ENCODE data around the gene CDH23. TPM values are rescaled to one million over a fixed set of nuclear protein-coding genes. Genes with fewer than 3 reads are reported as not detected.

Gene CDH23
- total RNA-seq, 1 experiment from 2014 or later = not detected

- no peaks in the 10 kb centered on the region for H3K79me2 ChIP-seq (ENCODE audit: low read length)
- BruUV-seq (replicated peaks) = no TSS peak
- no peaks in the 10 kb centered on the region for H3K9me3 ChIP-seq (ENCODE audit: low read length)
- ChIA-PET POLR2A (ENCODE audit: unreplicated experiment) (no interaction called here), CTCF (no interaction called here)
- no peak overlapping the region for H3K4me2 ChIP-seq (ENCODE audit: low read length)
- DNase-seq (no peak), ATAC-seq (no peak)
- intact Hi-C loops (cut with micrococcal nuclease) = no loop called here
- H3K27ac ChIP-seq (ENCODE audit: low read length) = no peak overlapping the region
- H3K4me3 ChIP-seq (ENCODE audit: low read length) = no peak overlapping the region
- no peak overlapping the region for H2AFZ ChIP-seq (ENCODE audit: low read length)
- TF ChIP-seq CTCF (conservative IDR thresholded peaks at IDR 0.05; ENCODE audit: low read depth, low read length) (no peak), EZH2phosphoT487 (IDR thresholded peaks at IDR 0.05; ENCODE audit: borderline replicate concordance, low read length) (no peak), EZH2 (IDR thresholded peaks at IDR 0.05; ENCODE audit: low read length, unreplicated experiment) (no peak)
- H3K9ac ChIP-seq (ENCODE audit: low read length) = no peak overlapping the region
- peaks cover under 1% of the 10 kb centered on the region; the same call in 1 of the 2 replicates for H3K27me3 ChIP-seq (ENCODE audit: low read length)
- H3F3A ChIP-seq (ENCODE audit: low read length, unreplicated experiment) = no peaks in the 10 kb centered on the region
- no peaks in the 10 kb centered on the region for H3K9me2 ChIP-seq (replicated peaks; ENCODE audit: low read length)
- H4K20me1 ChIP-seq (ENCODE audit: low read length) = no peaks in the 10 kb centered on the region
- H3K4me1 ChIP-seq (ENCODE audit: insufficient read depth, low read length) = no peaks in the 10 kb centered on the region
- no peaks in the 10 kb centered on the region for H3K36me3 ChIP-seq (ENCODE audit: low read depth, low read length)
Measured at GRCh38 chr10:71553432-71553831, 156.7 kb downstream of the CDH23 start.

- H3K79me2 ChIP-seq (ENCODE audit: low read length) = no peaks in the 10 kb centered on the region
- H3K9me2 ChIP-seq (replicated peaks; ENCODE audit: low read length) = no peaks in the 10 kb centered on the region
- no peak for DNase-seq
- H4K20me1 ChIP-seq (ENCODE audit: low read length) = no peaks in the 10 kb centered on the region
- no peaks in the 10 kb centered on the region for H3F3A ChIP-seq (ENCODE audit: low read length, unreplicated experiment)
- H3K36me3 ChIP-seq (ENCODE audit: low read depth, low read length) = no peaks in the 10 kb centered on the region
- BruUV-seq (replicated peaks) = no TSS peak
- intact Hi-C loops (cut with micrococcal nuclease) = no loop called here
- H3K4me1 ChIP-seq (ENCODE audit: insufficient read depth, low read length) = no peaks in the 10 kb centered on the region
- no peak overlapping the region for H3K27ac ChIP-seq (ENCODE audit: low read length)
- POLR2A ChIA-PET (ENCODE audit: unreplicated experiment) = no interaction called here
- H3K4me2 ChIP-seq (ENCODE audit: low read length) = no peak overlapping the region
- no peak overlapping the region for H2AFZ ChIP-seq (ENCODE audit: low read length)
- peaks cover 13% of the 10 kb centered on the region for H3K27me3 ChIP-seq (ENCODE audit: low read length)
- ATAC-seq = no peak
- H3K9ac ChIP-seq (ENCODE audit: low read length) = no peak overlapping the region
- CTCF ChIA-PET = no interaction called here
- no peaks in the 10 kb centered on the region for H3K9me3 ChIP-seq (ENCODE audit: low read length)
- no peak overlapping the region for H3K4me3 ChIP-seq (ENCODE audit: low read length)
- TF ChIP-seq EZH2 (IDR thresholded peaks at IDR 0.05; ENCODE audit: low read length, unreplicated experiment) (no peak), CTCF (conservative IDR thresholded peaks at IDR 0.05; ENCODE audit: low read depth, low read length) (no peak), EZH2phosphoT487 (IDR thresholded peaks at IDR 0.05; ENCODE audit: borderline replicate concordance, low read length) (no peak)
Measured at GRCh38 chr10:71554671-71555070, 158.0 kb downstream of the CDH23 start.

GRCh38 chr10:71555087-71555723, 158.5 kb downstream of the CDH23 start:
- Histone ChIP-seq H3K27ac (ENCODE audit: low read length) (no peak overlapping the region), H4K20me1 (ENCODE audit: low read length) (no peaks in the 10 kb centered on the region), H3K36me3 (ENCODE audit: low read depth, low read length) (no peaks in the 10 kb centered on the region), H3K79me2 (ENCODE audit: low read length) (no peaks in the 10 kb centered on the region), H3K4me3 (ENCODE audit: low read length) (no peak overlapping the region), H3K4me2 (ENCODE audit: low read length) (no peak overlapping the region), H3K9ac (ENCODE audit: low read length) (no peak overlapping the region), H3K27me3 (ENCODE audit: low read length) (peaks cover 17% of the 10 kb centered on the region), H3K9me2 (replicated peaks; ENCODE audit: low read length) (no peaks in the 10 kb centered on the region), H3K9me3 (ENCODE audit: low read length) (no peaks in the 10 kb centered on the region), H2AFZ (ENCODE audit: low read length) (no peak overlapping the region), H3F3A (ENCODE audit: low read length, unreplicated experiment) (no peaks in the 10 kb centered on the region), H3K4me1 (ENCODE audit: insufficient read depth, low read length) (no peaks in the 10 kb centered on the region)
- ATAC-seq (no peak), DNase-seq (no peak)
- intact Hi-C loops (cut with micrococcal nuclease) = no loop called here
- no TSS peak for BruUV-seq (replicated peaks)
- ChIA-PET CTCF (no interaction called here), POLR2A (ENCODE audit: unreplicated experiment) (no interaction called here)
- TF ChIP-seq CTCF (conservative IDR thresholded peaks at IDR 0.05; ENCODE audit: low read depth, low read length) (no peak), EZH2phosphoT487 (IDR thresholded peaks at IDR 0.05; ENCODE audit: borderline replicate concordance, low read length) (no peak), EZH2 (IDR thresholded peaks at IDR 0.05; ENCODE audit: low read length, unreplicated experiment) (no peak)
